Natural killer cell (primary cell): ENCODE results near the gene EPAS1. TPM values are rescaled to one million over a fixed set of nuclear protein-coding genes. Genes with fewer than 3 reads are reported as not detected.

Source experiments
- ATAC-seq, 3 donors: fragments of 150-1000 bp in 2 of 3; fragments of 200-7000 bp in 1 of 3; cut with Tn5 transposase; 1 replicate in 1 of 3; 2 replicates in 2 of 3; pipeline ENCODE4 v1.10.0; 2021; ENCODE audit warnings: mild to moderate bottlenecking in 2 of 3, moderate library complexity in 2 of 3
- DNase-seq, 2 donors: peaks; one replicate each; pipeline versions ENCODE4 v3.0.0 to v3.0.0-alpha.2; 2013 to 2021; ENCODE audit warnings: mixed read lengths in 1 of 2
- H3K27ac ChIP-seq: one replicate; pipeline ENCODE4 v1.5.1; 2013; ENCODE audit warnings: mild to moderate bottlenecking, low read length
- H3K27me3 ChIP-seq: one replicate; pipeline ENCODE4 v1.6.1; 2013; ENCODE audit warnings: low read length; ENCODE audit not compliant: control insufficient read depth, insufficient read depth
- H3K36me3 ChIP-seq: one replicate; pipeline ENCODE4 v1.6.1; 2013; ENCODE audit warnings: low read length; ENCODE audit not compliant: control insufficient read depth, insufficient read depth
- H3K4me1 ChIP-seq: one replicate; pipeline ENCODE4 v1.6.1; 2013; ENCODE audit warnings: low read length; ENCODE audit not compliant: control insufficient read depth, insufficient read depth
- H3K4me3 ChIP-seq: one replicate; pipeline ENCODE4 v1.5.1; 2013; ENCODE audit warnings: low read length
- H3K9me3 ChIP-seq: one replicate; pipeline ENCODE4 v1.6.1; 2013; ENCODE audit warnings: low read length; ENCODE audit not compliant: control insufficient read depth, insufficient read depth
- H3K27ac Mint-ChIP-seq, 2 donors: one replicate each; pipeline ENCODE4 v1.8.0; 2022; ENCODE audit warnings: mild to moderate bottlenecking in 2 of 2, mixed read lengths in 2 of 2, moderate library complexity in 1 of 2
- H3K27me3 Mint-ChIP-seq, 2 donors: one replicate each; pipeline ENCODE4 v1.8.0; 2022; ENCODE audit warnings: low read depth in 2 of 2, mixed read lengths in 2 of 2
- H3K36me3 Mint-ChIP-seq: one replicate; pipeline ENCODE4 v1.8.0; 2022; ENCODE audit warnings: mixed read lengths
- H3K4me1 Mint-ChIP-seq, 2 donors: one replicate each; pipeline ENCODE4 v1.8.0; 2022; ENCODE audit warnings: mixed read lengths in 2 of 2
- H3K4me3 Mint-ChIP-seq: one replicate; pipeline ENCODE4 v1.8.0; 2022; ENCODE audit warnings: mild to moderate bottlenecking, moderate library complexity, mixed read lengths
- H3K9me3 Mint-ChIP-seq, 2 donors: one replicate each; pipeline ENCODE4 v1.8.0; 2022; ENCODE audit warnings: mixed read lengths in 2 of 2
- CTCF ChIP-seq: fragments of 200-600 bp; IDR thresholded peaks from one replicate; pipeline ENCODE4 v1.8.0; 2022; ENCODE audit warnings: antibody characterized with exemption
- WGBS: methylation state at CpG from one replicate; pipeline ENCODE4 v1.1.7; 2013; ENCODE audit warnings: missing lambda C conversion rate; ENCODE audit not compliant: insufficient coverage; 5-methylcytosine and 5-hydroxymethylcytosine counted together
- intact Hi-C: fragments of 100-400 bp; cut with micrococcal nuclease; formaldehyde crosslinking; loops from one replicate; pipeline ENCODE4 v1.14.2; 2022
- total RNA-seq, 4 donors: library from RNA; stranded (reverse); fragments of 120-200 nt in 1 of 4; gene quantifications; one replicate each; pipeline versions ENCODE4 v1.2.3 to v1.2.4, GENCODE V29; 2013 to 2022

The EPAS1 gene
- total RNA-seq, 3 donors from 2014 or later (not counting 1 experiment from before 2014, with no cell fraction given), result 2.1 to 61.4 (median 3.6) TPM

DNA sequence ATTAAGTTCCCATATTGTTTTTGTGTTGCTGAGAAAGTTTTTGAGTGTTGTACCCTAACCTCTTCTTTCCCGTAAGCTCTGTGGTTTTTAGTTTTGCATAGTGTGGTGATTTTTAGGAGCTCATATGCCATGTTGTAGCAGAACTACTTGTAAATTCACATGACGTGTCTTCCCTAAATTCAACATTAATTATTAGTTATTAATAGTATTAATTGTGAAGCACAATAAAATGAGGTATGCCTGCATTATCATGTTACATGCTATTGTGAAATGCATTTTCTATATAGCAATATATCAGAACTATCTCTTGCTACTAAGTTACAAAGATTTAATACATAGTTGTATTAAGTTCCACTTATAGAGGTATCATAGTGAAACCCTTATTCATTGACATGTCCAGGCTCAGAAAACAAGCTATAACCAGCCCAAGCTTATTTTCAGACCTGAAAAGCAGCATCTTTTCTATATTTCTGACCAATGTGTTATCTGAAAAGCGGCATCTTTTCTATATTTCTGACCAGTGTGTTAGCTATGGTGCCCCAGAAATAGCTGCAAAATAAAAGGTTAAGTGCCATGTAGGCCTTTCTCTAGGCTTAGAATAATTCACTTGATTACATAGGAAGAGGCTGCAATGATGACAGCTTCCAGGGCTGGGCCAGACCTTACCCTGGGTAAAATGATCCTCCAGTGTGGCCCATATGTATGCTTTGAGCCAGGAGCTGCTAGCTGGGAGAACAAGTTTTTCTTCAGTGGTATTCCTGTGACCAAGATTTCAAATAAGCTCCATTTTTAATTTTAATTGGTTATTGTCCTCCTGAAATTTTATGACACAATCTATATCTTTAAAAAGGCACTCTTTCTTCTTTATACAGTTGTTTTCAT, 21.6 kb downstream of the EPAS1 start:
- Histone ChIP-seq H3K27ac (no peak overlapping the region), H3K9me3 (no peaks in the 10 kb centered on the region), H3K4me1 (peaks cover 2% of the 10 kb centered on the region), H3K36me3 (no peaks in the 10 kb centered on the region), H3K4me3 (no peak overlapping the region), H3K27me3 (no peaks in the 10 kb centered on the region)
- ATAC-seq (no peak), DNase-seq (no peak)
- WGBS, result 96% methylated on average over 1 of the region's 3 CpGs
- intact Hi-C loops, result no loop called here
- Mint-ChIP-seq H3K4me1 (no peaks in the 10 kb centered on the region), H3K4me3 (no peak overlapping the region), H3K9me3 (no peaks in the 10 kb centered on the region), H3K27ac (no peak overlapping the region), H3K36me3 (no peaks in the 10 kb centered on the region), H3K27me3 (peaks cover 9 to 24% of the 10 kb centered on the region in 2 donors)
- TF ChIP-seq CTCF, result no peak

GRCh38 chr2:46319711-46320110, 22.5 kb downstream of the EPAS1 start:
- intact Hi-C loops, result no loop called here
- H3K36me3 ChIP-seq, result no peaks in the 10 kb centered on the region
- no peaks in the 10 kb centered on the region for H3K9me3 ChIP-seq
- ATAC-seq (no peak), DNase-seq (no peak)
- H3K27me3 ChIP-seq, result no peaks in the 10 kb centered on the region
- TF ChIP-seq CTCF, result no peak
- no peak overlapping the region for H3K27ac Mint-ChIP-seq
- H3K9me3 Mint-ChIP-seq, result no peaks in the 10 kb centered on the region
- H3K4me1 Mint-ChIP-seq, result no peaks in the 10 kb centered on the region
- no peak overlapping the region for H3K4me3 ChIP-seq
- H3K4me1 ChIP-seq, result peaks cover 2% of the 10 kb centered on the region
- 86% methylated on average over 5 of the region's 5 CpGs for WGBS
- no peak overlapping the region for H3K4me3 Mint-ChIP-seq
- H3K27me3 Mint-ChIP-seq, result peaks cover 7 to 18% of the 10 kb centered on the region in 2 donors
- no peak overlapping the region for H3K27ac ChIP-seq
- no peaks in the 10 kb centered on the region for H3K36me3 Mint-ChIP-seq

GRCh38 chr2:46320141-46320567, 22.9 kb downstream of the EPAS1 start:
- Histone ChIP-seq H3K4me3 (no peak overlapping the region), H3K9me3 (no peaks in the 10 kb centered on the region), H3K4me1 (peaks cover 2% of the 10 kb centered on the region), H3K27me3 (no peaks in the 10 kb centered on the region), H3K27ac (no peak overlapping the region), H3K36me3 (no peaks in the 10 kb centered on the region)
- ATAC-seq, result no peak
- peaks cover 7 to 18% of the 10 kb centered on the region in 2 donors for H3K27me3 Mint-ChIP-seq
- no peak for DNase-seq
- no peak overlapping the region for H3K27ac Mint-ChIP-seq
- no peaks in the 10 kb centered on the region for H3K4me1 Mint-ChIP-seq
- no peaks in the 10 kb centered on the region for H3K36me3 Mint-ChIP-seq
- WGBS, result 89% methylated on average over 8 of the region's 8 CpGs
- no peak overlapping the region for H3K4me3 Mint-ChIP-seq
- no peak for TF ChIP-seq CTCF
- no peaks in the 10 kb centered on the region for H3K9me3 Mint-ChIP-seq
- intact Hi-C loops, result no loop called here
